Panc1 (cell line): Measurements from ENCODE around the gene ITGB1. TPM values are rescaled to one million over a fixed set of nuclear protein-coding genes. Genes with fewer than 3 reads are reported as not detected.
A peak's percentile ranks its signal among the peaks of the same experiment; 100 is the strongest.

Source experiments
- ATAC-seq: fragments of 200-7000 bp; cut with Tn5 transposase; 2 replicates; pipeline ENCODE4 v1.9.1; 2020; ENCODE audit warnings: mild to moderate bottlenecking, moderate library complexity
- BruUV-seq: library from RNA; stranded (reverse); fragments of 400-500 nt; replicated peaks from 2 replicates; lab custom pipeline; 2021; lab: Mats Ljungman, UMichigan
- CTCF ChIA-PET: fragments of 300-600 bp; sonication (Branson Sonifier 250); formaldehyde crosslinking; loops from one replicate; lab custom pipeline; 2022; ENCODE audit warnings: antibody characterized with exemption; lab: Charles Lee
- POLR2A ChIA-PET: fragments of 300-600 bp; sonication (Branson Sonifier 250); formaldehyde crosslinking; loops from one replicate; lab custom pipeline; 2022; ENCODE audit warnings: antibody characterized with exemption; lab: Charles Lee
- DNase-seq: peaks from one replicate; pipeline ENCODE4 v3.0.0-alpha.2; 2010; ENCODE audit warnings: low read depth, low spot score
- H3K27ac ChIP-seq: 2 replicates; pipeline ENCODE4 v1.5.1; 2011; ENCODE audit warnings: mild to moderate bottlenecking, low read length, inconsistent platforms
- H3K27me3 ChIP-seq: fragments of 200-500 bp; sonication (Bioruptor generic); 2 replicates; pipeline ENCODE4 v1.6.0; 2014; ENCODE audit warnings: low read length, inconsistent platforms; ENCODE audit not compliant: control insufficient read depth, insufficient read depth
- H3K36me3 ChIP-seq: fragments of 200-500 bp; sonication (Bioruptor generic); 2 replicates; pipeline ENCODE4 v1.5.1; 2014; ENCODE audit warnings: inconsistent platforms, mild to moderate bottlenecking, low read length, moderate library complexity; ENCODE audit not compliant: control insufficient read depth, insufficient read depth
- H3K4me1 ChIP-seq: 2 replicates; pipeline ENCODE4 v1.5.1; 2011; ENCODE audit warnings: inconsistent platforms, mild to moderate bottlenecking, low read length, moderate library complexity; ENCODE audit not compliant: control insufficient read depth, insufficient read depth
- H3K4me3 ChIP-seq, 2 experiments: 2 replicates each; pipeline ENCODE4 v1.5.1; 2011 to 2012; ENCODE audit warnings: low read depth in 2 of 2, low read length in 2 of 2, mild to moderate bottlenecking in 2 of 2, inconsistent platforms in 1 of 2, moderate library complexity in 1 of 2
- H3K9me3 ChIP-seq: fragments of 200-500 bp; sonication (Bioruptor generic); 2 replicates; pipeline ENCODE4 v1.5.1; 2014; ENCODE audit warnings: low read depth, mild to moderate bottlenecking, inconsistent platforms, low read length, moderate library complexity; ENCODE audit not compliant: control insufficient read depth, insufficient read depth
- CTCF ChIP-seq: fragments of 450-650 bp; IDR thresholded peaks from 2 replicates; pipeline ENCODE4 v1.5.1; 2017; ENCODE audit warnings: mild to moderate bottlenecking
- POLR2AphosphoS5 ChIP-seq: IDR thresholded peaks from 2 replicates; pipeline ENCODE4 v1.6.1; 2012; ENCODE audit warnings: mild to moderate bottlenecking, low read depth, low read length, moderate library complexity
- SIN3A ChIP-seq: IDR thresholded peaks from 2 replicates; pipeline ENCODE4 v1.6.1; 2012; ENCODE audit warnings: low read depth, mild to moderate bottlenecking, low read length, moderate library complexity, borderline replicate concordance; ENCODE audit not compliant: insufficient read depth
- TCF7L2 ChIP-seq: IDR thresholded peaks from 2 replicates; pipeline ENCODE4 v1.6.1; 2011; ENCODE audit warnings: mild to moderate bottlenecking, low read depth, low read length, inconsistent platforms
- in situ Hi-C: cut with HindIII; loops from 2 replicates; pipeline ENCODE4 v1.10.0; 2016; ENCODE audit warnings: low sequenced_read_pairs, low pct_unique_long_range_greater_than_20kb
- intact Hi-C: fragments of 100-400 bp; cut with micrococcal nuclease; formaldehyde crosslinking; loops from one replicate; pipeline ENCODE4 v1.10.0; 2022; ENCODE audit not compliant: unreplicated experiment
- total RNA-seq: library from RNA; stranded (reverse); gene quantifications from one replicate; pipeline ENCODE4 v1.2.1, GENCODE V29; 2021; ENCODE audit not compliant: unreplicated experiment
- TF ChIP-seq, protein P1 (sequence below), 2 experiments: IDR thresholded peaks; 2 replicates each; pipeline ENCODE4 v1.6.1; 2011 to 2012; ENCODE audit warnings: low read depth in 2 of 2, control low read depth in 1 of 2, low read length in 1 of 2, mild to moderate bottlenecking in 1 of 2, moderate library complexity in 1 of 2; ENCODE audit not compliant: insufficient read depth in 1 of 2

Gene ITGB1
- total RNA-seq, 1 experiment from 2014 or later = 803 TPM

DNA sequence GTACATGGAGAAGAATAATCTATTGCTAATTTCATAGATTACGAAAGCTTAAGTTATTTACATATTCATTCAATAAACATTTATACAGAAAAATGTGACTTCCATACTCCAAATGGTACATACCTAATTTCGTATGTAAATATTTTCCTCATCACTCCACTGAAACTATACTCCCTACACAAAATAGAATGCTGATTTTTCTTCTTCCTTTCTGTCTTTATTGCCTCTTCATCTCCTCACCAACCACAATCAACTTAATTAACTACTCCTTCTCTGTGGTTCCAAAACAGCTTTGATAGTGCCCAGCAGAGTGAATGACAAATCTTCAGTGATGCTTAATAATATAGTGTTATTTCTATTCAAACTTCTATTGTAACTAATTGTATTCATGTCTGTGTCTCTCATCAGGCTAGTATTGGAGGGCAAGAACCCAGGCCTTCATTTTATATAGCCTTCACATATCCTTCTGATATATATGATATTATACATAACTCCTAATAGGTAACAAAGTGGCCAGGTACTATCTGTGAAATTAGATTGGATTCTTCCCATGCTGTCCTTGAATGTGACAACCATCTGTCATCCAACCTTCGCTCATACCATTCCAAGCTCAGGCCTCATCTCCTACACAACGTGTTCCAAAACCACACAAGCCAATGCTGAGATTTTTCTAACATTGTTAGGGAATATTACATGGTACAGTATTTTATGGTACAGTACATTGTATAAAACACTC is 5.3 kb downstream of the ITGB1 start:
- Histone ChIP-seq H3K27me3 (no peaks in the 10 kb centered on the region), H3K27ac (peak overlapping the region; percentile 100), H3K36me3 (peaks cover 4% of the 10 kb centered on the region), H3K9me3 (no peaks in the 10 kb centered on the region), H3K4me3 (peak overlapping the region; percentile 77 to 83; a peak in 3 of 4 replicates), H3K4me1 (peaks cover 52% of the 10 kb centered on the region)
- BruUV-seq = no TSS peak
- POLR2A ChIA-PET = interaction anchor here (0.9 kb wide), 1 partner anchor 31 kb away, joined by 3 read pairs; no protein-coding TSS in a partner anchor
- TF ChIP-seq, protein P1, sequence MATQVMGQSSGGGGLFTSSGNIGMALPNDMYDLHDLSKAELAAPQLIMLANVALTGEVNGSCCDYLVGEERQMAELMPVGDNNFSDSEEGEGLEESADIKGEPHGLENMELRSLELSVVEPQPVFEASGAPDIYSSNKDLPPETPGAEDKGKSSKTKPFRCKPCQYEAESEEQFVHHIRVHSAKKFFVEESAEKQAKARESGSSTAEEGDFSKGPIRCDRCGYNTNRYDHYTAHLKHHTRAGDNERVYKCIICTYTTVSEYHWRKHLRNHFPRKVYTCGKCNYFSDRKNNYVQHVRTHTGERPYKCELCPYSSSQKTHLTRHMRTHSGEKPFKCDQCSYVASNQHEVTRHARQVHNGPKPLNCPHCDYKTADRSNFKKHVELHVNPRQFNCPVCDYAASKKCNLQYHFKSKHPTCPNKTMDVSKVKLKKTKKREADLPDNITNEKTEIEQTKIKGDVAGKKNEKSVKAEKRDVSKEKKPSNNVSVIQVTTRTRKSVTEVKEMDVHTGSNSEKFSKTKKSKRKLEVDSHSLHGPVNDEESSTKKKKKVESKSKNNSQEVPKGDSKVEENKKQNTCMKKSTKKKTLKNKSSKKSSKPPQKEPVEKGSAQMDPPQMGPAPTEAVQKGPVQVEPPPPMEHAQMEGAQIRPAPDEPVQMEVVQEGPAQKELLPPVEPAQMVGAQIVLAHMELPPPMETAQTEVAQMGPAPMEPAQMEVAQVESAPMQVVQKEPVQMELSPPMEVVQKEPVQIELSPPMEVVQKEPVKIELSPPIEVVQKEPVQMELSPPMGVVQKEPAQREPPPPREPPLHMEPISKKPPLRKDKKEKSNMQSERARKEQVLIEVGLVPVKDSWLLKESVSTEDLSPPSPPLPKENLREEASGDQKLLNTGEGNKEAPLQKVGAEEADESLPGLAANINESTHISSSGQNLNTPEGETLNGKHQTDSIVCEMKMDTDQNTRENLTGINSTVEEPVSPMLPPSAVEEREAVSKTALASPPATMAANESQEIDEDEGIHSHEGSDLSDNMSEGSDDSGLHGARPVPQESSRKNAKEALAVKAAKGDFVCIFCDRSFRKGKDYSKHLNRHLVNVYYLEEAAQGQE (IDR thresholded peaks at IDR 0.05; ENCODE audit: insufficient read depth in 1 of 2, low read depth in 2 of 2, low read length in 1 of 2) = no peak
- TF ChIP-seq POLR2AphosphoS5 = no peak
- no peak for TF ChIP-seq CTCF
- no peak for TF ChIP-seq TCF7L2
- no peak for TF ChIP-seq SIN3A
- in situ Hi-C loops = no loop called here
- CTCF ChIA-PET = no interaction called here
- intact Hi-C loops = no loop called here
- ATAC-seq (no peak), DNase-seq (no peak)

GRCh38 chr10:32952094-32952493 is 5.9 kb downstream of the ITGB1 start:
- TF ChIP-seq TCF7L2 = no peak
- TF ChIP-seq, protein P1 (IDR thresholded peaks at IDR 0.05; ENCODE audit: insufficient read depth in 1 of 2, low read depth in 2 of 2, low read length in 1 of 2) = no peak
- no peak for TF ChIP-seq SIN3A
- no peak for TF ChIP-seq CTCF
- TF ChIP-seq POLR2AphosphoS5 = no peak

More at GRCh38 chr10:32952094-32952493, 5.9 kb downstream of the ITGB1 start:
- no peaks in the 10 kb centered on the region for H3K27me3 ChIP-seq
- ATAC-seq (no peak), DNase-seq (no peak)
- peak overlapping the region; percentile 43 to 77; a peak in 2 of 4 replicates for H3K4me3 ChIP-seq
- no TSS peak for BruUV-seq
- no peaks in the 10 kb centered on the region for H3K9me3 ChIP-seq
- ChIA-PET POLR2A (interaction anchor here (0.9 kb wide), 1 partner anchor 32 kb away, joined by 3 read pairs; no protein-coding TSS in a partner anchor), CTCF (no interaction called here)
- in situ Hi-C loops = no loop called here
- intact Hi-C loops = no loop called here
- H3K36me3 ChIP-seq = peaks cover 4% of the 10 kb centered on the region
- H3K4me1 ChIP-seq = peaks cover 59% of the 10 kb centered on the region
- H3K27ac ChIP-seq = peak overlapping the region; percentile 100
